HG03342 (cell line): ENCODE measurements around the gene NSD2.
"Not testable (repeated sequence)": the region's sequence is repeated elsewhere in the genome, so short reads cannot be mapped to it uniquely, and the experiment has no call there.

ENCODE experiments used
- ATAC-seq: cut with Tn5 transposase; IDR thresholded peaks from one replicate; pipeline ENCODE4 v1.9.1; 2021; ENCODE audit warnings: mild to moderate bottlenecking, moderate library complexity; ENCODE audit not compliant: unreplicated experiment

The NSD2 gene

DNA sequence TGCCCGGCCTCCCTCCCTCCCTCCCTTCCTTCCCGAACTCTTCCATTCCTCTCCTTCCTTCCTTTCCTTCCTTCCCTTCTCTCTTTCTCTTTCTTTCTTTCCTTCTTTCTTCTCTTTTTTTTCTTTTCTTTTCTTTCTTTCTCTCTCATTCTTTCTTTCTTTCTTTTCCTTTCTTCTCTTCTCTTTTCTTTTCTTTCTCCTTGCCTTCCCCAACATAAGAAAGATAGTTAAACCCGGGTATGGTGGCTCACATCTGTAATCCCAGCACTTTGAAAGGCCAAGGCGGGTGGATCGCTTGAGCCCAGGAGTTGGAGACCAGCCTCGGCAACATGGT is 25.4 kb downstream of the NSD2 start:
- ATAC-seq: no peak

DNA sequence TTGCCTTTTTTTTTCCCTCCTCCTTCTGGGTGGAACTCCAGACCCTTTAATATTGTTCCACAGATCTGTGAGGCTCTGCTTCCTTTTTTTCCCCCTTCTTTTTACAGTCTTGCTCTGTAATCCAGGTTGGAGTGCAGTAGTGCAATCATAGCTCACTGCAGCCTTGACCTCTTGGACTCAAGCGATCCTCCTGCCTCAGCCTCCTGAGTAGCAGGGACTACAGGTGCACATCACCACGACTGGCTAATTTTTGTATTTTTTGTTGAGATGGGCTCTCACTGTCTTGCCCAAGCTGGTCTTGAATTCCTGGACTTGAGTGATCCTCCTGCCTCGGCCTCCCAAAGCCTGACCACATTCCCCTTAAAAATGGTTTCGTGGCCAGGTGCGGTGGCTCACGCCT is 26.8 kb downstream of the NSD2 start:
- no peak for ATAC-seq

DNA sequence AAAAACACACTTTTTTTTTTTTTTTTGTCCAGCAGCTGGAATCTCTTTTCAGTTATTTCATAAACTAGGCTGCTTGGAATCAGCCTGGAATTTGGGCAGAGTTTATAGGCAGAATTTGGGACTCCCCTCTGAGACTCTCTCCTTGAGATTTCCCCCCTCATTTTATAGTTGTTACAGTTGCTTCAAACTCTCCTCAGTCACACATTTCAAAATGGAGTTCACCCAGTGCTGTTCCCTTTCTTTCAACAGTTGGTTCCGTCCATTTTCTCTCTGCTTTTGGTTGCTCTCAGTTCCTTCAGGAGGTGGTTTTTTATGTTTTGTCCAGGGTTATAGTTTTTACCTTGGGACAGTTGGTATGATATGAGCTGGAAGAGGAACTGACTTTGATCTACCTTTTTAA is 27.5 kb downstream of the NSD2 start:
- peak; percentile 12 for ATAC-seq

DNA sequence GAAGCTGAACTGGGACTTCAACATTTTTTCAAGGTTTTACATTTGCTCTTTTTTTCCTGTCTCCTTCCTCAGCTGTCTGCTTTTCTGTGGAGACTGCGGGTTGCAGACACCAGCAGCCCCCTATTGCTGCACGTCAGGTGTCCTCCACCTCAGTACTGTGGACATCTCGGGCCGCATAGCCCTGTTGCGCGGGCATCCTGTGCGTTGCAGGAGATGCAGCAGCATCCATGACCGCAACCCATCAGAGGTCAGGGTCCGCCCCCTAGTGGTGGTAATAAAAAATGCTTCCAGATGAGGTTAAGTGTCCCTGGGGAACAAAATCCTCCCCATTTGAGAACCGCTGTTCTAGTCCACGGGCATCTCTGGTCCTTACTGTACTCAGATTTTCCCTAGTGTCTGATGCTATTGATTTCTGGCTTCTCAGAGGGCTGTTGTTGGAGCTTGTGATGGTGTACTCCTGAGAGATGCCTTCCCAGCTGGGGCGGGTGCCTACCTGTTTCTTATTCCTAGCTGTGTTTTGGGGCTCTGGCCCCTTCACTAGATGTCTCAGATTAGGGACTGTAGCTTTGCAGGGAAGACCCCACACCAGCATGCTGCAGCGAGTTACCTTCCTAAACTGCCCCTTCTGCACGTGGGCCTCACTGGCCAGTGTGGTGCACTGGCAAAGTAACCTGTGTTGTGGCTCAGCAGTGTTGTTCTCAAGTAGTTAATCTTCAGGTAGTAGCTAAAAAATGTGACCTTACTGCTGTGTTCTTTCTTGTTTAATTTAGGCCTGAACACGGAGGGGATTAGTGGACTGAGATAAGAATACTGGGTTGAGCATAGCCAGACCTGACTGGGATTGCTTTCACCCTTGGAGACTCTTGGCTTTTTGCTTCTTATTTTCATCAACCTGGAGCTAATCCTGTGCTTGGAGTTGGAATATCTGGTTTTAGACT is 28.2 kb downstream of the NSD2 start:
- ATAC-seq: peak; percentile 83

DNA sequence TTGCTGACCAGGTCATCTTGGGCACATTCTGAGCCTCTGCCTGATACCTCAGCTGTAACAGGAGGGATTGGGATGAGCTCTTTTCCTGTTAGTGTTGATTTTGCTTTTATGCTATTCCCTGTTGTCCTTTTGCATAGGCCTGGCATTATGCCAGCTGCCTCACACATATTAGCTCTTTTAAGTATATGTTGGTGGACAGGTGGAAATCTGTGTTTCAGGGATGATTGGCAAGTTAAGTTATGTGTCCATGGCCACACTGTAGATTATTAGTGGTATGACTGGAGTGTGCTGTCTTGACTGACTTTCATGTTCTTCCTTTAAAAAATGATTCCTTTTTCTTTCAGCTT is 28.9 kb downstream of the NSD2 start:
- ATAC-seq: no peak

DNA sequence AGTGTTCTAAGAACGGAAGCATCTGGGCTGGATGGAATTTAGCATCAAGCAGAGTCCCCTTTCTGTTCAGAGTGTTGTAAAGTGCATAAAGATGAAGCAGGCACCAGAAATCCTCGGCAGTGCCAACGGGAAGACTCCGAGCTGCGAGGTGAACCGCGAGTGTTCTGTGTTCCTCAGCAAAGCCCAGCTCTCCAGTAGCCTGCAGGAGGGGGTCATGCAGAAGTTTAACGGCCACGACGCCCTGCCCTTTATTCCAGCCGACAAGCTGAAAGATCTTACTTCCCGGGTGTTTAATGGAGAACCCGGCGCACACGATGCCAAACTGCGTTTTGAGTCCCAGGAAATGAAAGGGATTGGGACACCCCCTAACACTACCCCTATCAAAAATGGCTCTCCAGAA is 29.4 kb downstream of the NSD2 start:
- ATAC-seq: no peak

DNA sequence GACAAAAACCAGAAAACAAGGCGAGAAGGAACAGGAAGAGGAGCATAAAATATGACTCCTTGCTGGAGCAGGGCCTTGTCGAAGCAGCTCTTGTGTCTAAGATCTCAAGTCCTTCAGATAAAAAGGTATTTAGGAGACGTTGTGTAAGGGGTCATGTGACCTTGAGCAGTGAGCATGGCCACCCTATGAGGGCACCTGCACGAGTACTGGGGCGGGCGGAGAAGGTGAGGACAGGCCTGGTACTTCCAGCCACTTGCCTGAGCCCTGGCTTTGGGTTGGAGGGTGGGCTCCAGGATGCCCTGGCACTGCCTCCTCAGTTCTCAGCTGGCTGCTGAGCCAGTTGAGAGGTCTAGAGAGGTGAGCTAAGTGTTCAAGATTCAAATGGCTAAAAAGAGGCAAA is 29.9 kb downstream of the NSD2 start:
- no peak for ATAC-seq

DNA sequence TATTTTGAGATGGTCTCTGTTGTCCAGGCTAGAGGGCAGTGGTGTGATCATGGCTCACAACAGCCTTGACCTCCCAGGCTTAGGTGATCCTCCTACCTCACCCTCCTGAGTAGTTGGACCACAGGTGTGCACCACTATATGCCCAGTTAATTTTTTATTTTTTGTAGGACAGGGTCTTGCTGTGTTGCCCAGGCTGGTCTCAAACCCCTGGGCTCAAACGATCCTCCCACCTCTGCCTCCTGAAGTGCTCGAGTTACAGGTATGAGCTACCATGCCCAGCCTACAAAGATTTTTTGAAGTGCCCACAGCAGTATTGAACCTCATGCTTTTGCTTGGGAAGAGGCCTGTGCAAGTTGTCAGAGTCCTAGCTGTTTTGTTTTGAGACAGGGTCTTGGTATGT is 31.1 kb downstream of the NSD2 start:
- ATAC-seq: no peak

DNA sequence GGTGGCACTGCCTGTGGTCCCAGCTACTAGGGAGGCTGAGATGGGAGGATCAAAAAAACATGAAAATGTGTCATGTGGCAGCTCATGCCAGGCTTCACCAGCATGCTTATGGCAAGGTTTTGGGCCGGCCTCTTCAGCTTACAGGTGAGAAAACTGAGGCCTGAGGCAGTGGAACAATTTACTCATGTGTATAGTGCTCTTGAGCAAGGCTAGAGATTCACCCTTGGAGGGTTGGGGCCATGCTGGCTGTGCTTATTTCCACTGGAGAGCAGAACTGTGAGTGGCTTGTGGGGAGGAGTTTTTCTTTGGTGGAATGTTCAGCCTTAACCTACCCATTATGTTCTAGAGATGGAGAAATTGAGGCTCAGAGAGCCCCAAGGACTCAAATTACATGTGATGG is 31.8 kb downstream of the NSD2 start:
- no peak for ATAC-seq

DNA sequence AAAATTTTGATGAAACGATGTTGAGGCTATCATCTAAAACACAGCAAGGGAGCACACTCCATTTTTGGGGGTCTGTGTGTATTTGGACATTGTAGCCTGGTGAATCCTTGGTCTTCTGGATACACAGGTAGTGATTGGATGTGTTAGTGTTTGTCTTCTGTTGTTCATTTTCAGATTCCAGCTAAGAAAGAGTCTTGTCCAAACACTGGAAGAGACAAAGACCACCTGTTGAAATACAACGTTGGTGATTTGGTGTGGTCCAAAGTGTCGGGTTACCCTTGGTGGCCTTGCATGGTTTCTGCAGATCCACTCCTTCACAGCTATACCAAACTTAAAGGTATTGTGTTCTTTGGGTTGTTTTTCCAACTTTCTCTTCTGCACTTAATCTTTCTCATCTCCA is 32.8 kb downstream of the NSD2 start:
- no peak for ATAC-seq

DNA sequence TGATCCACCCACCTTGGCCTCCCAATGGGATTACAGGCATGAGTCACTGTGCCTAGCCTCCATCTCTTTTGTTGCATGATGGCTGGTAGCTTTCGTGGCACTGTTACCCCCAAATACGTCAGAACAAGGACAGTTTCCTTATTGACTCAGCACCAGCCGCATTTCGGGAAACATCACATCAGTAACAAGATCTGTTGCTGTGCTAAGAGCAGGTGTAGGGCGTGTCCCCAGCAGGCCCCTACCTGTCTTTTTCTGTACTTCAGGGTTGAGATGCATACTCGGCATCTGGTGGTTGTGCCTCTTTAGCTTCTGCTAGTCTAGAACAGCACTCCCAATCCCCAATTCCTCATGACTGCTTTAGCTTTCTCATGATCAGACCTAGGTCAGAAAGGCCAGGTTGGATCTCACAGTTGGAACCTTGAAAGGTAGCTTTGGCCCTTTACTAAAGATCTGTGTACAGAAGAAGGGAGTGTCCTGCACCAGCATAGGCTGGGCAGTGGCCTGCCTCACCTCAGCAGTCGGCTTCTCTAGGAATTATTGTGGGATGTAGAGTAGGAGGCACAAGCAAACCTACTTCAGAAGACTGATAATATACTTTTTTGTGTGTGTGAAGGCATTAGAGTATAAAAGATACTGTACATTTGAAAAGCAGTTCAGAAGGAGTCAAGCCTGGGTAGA is 36.8 kb downstream of the NSD2 start:
- no peak for ATAC-seq

DNA sequence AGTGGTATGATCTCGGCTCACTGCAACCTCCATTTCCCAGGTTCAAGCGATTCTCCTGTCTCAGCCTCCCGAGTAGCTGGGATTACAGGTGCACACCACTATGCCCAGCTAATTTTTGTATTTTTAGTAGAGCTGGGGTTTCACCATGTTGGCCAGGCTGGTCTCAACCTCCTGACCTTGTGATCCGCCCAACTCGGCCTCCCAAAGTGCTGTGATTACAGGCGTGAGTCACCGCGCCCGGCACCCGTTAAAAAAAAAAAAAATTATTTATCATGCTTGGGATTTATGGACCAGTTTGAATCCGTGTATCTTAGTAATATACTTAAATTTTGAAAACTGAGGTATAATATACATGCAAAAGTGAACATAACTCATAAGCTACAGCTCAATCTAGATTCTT is 38.5 kb downstream of the NSD2 start:
- not testable (repeated sequence) for ATAC-seq

DNA sequence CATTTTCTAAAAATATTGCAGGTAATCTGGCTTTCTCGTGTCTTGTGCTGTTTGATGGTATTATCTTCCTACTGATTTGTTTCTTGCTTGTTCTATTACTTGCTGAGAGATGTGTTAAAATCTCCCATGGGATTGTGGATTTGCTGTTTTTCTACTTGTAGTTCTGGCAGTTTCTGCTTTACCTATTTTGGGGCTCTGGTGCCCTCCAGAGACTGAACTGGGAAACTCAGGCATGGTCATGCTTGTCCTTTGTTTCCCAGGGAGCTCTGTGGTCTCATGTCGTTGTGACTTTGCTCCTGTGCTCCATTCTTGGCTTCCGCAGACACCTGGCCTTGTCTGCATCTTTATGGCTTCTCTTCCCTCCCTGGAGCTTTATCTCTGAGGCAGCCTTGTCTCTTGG is 39.5 kb downstream of the NSD2 start:
- ATAC-seq: no peak

DNA sequence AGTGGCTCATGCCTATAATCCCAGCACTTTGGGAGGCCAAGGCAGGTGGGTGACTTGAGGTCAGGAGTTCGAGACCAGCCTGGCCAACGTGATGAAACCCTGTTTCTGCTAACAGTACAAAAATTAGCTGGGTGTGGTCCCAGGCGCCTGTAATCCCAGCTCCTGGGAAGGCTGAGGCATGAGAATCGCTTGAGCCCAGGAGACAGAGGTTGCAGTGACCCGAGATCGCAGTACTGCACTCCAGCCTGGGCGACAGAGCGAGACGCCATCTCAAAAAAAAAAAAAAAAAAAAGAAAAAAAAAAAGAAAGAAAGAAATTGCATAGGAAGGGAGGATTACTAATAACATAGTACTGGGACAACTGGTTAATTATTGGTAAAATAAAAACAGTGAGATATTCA is 40.1 kb downstream of the NSD2 start:
- ATAC-seq: not testable (repeated sequence)

DNA sequence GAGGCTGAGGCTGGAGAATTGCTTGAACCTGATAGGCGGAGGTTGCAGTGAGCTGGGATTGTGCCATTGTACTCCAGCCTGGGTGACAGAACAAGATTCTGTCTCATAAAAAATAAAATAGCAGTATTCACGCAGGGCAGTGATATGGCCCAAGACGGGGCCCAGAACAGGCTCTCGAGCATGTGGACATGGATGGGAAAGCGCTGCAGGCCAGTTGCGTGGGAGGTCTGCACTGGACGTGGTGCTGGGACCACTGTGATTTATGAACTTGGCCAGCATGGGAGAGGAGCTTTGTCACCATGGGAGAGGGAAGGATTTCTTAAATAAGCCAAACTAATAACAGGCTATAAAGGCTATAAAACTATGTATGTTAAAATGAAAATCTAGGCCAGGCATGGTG is 51.6 kb downstream of the NSD2 start:
- no peak for ATAC-seq

DNA sequence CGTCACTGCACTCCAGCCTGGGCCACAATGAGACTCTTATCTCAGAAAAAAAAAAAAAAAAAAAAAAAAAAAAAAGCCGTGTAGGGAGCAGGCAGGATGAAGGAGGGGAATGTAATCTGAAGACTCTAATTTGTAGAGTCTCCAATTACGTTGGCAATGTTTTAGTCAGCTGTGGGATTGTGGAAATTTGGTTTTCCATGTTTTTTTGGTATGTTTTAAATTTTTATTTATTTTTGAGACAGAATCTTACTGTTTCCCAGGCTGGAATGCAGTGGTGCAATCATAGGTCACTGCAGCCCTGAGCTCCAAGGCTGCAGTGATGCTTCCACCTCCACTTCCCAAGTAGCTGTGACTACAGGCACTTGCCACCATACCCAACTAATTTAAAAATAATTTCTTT is 56.5 kb downstream of the NSD2 start:
- ATAC-seq: no peak

DNA sequence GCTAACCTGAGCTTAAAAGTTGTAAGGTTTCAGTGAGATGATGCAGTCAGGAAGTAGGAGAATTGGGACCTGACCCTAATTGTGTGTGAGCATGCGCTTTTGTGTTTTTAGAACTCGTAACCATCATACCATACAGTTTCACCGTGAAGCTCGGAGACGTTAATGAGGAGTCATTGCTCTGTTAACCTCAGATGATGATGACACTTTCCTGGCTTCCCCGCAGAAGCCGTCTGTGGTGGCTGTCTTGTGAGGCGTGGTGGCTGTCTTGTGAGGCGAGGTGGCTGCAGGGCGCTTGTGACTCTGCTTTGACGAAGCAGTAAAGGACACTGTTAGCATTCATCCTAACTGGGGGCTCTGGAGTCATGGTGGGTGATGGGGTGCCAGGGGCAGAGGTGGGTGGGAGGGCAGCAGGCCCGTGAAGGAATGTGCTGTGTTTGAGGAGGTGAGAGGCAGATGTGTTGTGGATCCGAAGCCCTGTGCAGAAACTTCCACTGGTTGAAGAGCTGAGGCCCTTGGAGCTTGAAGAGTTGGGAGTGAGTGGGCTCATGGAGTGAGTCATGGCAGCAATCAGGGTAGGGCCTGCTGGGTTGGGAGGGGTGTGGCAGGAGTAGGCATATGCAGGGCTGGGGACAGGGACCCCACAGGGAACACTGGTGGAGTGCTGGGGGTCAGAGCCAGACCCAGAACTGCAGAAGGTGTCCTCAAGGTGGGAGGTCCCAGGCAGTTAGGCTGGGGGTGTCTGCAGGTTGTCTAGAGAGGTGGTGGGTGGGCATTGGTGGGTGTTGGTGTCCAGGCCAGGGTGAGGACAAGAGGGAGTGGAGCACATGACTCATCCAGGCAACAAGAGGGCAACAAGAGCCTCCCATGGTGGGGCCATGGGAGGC is 57.4 kb downstream of the NSD2 start:
- no peak for ATAC-seq

DNA sequence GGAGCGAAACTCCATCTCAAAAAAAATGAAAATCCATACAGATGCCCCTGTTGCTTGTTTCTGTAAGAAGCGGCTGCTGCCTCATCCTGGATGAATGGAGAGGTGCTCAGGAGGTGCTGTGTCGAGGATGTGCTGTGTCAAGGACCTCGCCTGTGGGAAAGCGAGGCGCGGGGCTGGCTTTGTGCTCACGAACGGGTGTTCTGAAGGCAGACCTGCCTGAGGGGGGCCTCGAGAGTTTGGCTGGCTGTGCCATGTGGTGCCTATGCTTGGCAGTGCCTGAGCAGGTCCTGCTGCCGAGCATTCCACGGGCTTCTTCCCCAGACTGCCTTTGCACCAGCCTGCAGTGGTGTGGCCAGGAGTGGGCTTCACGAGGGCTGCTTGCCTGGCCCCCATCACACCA is 61.5 kb downstream of the NSD2 start:
- no peak for ATAC-seq

DNA sequence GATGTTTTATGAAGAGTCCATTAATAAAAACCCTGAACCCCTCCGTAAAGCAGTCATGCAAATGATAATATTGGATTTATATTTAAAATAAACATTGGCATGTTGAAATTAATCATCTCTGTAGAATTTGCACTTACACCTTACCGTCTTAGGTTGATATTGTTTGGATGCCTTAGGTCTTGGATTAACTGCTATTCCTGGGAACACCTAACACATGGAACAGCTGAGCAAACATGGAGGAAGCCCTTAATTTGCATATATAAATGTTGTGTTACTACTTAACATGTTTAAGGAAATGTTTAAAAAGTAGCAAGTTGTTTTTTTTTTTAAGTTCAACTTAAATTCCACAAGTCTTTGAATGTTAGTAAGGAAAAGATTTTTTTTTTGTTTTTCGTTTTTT is 62.5 kb downstream of the NSD2 start:
- ATAC-seq: no peak

DNA sequence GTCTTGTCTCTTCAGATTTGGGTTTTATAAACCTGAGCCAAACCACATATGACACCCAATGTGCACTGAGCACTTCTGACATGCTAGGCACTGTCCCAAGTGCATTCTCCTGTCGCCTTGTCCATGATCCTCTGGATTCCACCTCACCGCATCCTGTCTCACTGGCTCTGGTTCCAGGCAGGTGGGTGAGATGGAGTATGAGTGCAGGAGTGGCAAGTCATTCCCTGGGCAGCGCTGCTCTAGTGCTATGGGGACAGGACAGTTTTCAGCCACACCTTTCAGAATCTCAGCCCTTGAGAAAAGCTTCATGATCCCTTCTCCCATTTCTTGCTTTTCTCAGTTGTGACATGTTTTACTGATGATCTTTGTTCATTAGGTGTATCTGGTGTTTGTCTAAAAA is 66.4 kb downstream of the NSD2 start:
- no peak for ATAC-seq

DNA sequence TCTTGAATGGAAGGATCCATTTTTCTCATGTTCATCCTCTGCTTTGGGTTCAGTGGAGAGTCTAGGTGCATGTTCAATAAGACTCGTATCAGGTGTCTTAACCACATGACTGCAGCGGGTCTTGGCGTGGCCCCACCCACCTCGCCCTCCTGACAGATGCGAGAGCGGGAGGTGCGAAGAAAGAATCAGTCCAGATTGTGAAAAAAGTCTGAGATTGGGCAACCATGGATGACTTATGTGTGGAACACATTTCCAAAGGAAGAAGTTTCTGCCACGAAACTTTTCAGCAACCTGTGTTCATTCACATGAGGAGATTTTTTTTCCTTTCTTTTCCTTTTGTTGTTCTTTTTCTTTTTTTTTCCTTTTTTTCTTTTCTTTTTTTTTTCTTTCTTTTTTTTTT is 66.8 kb downstream of the NSD2 start:
- ATAC-seq: no peak
